Endothelial cell of umbilical vein (primary cell): Measurements from ENCODE around the gene UTS2R.

Experiments
- EZH2 ChIP-seq: IDR thresholded peaks from 2 replicates; pipeline ENCODE4 v1.6.1; 2012; ENCODE audit warnings: borderline replicate concordance, low read depth, mild to moderate bottlenecking, moderate library complexity, low read length, inconsistent platforms; ENCODE audit not compliant: severe bottlenecking
- POLR2A ChIP-seq: IDR thresholded peaks from 2 replicates; pipeline ENCODE4 v1.6.1; 2012; ENCODE audit warnings: low read depth, mild to moderate bottlenecking, control low read depth, low read length
- TF ChIP-seq, protein P1 (sequence below), 2 donors: IDR thresholded peaks; 1 replicate in 1 of 2; 2 replicates in 1 of 2; pipeline ENCODE4 v1.5.1; 2011; ENCODE audit warnings: low read length in 2 of 2, mild to moderate bottlenecking in 2 of 2, moderate library complexity in 2 of 2, control low read depth in 1 of 2, inconsistent platforms in 1 of 2, low read depth in 1 of 2; ENCODE audit not compliant: insufficient read depth in 1 of 2; ENCODE audit errors: extremely low read depth in 1 of 2

- TF ChIP-seq POLR2A (no peak), EZH2 (no peak)
- TF ChIP-seq, protein P1, sequence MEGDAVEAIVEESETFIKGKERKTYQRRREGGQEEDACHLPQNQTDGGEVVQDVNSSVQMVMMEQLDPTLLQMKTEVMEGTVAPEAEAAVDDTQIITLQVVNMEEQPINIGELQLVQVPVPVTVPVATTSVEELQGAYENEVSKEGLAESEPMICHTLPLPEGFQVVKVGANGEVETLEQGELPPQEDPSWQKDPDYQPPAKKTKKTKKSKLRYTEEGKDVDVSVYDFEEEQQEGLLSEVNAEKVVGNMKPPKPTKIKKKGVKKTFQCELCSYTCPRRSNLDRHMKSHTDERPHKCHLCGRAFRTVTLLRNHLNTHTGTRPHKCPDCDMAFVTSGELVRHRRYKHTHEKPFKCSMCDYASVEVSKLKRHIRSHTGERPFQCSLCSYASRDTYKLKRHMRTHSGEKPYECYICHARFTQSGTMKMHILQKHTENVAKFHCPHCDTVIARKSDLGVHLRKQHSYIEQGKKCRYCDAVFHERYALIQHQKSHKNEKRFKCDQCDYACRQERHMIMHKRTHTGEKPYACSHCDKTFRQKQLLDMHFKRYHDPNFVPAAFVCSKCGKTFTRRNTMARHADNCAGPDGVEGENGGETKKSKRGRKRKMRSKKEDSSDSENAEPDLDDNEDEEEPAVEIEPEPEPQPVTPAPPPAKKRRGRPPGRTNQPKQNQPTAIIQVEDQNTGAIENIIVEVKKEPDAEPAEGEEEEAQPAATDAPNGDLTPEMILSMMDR (IDR thresholded peaks at IDR 0.05; ENCODE audit: extremely low read depth in 1 of 2, insufficient read depth in 1 of 2, low read depth in 1 of 2, low read length in 2 of 2), result no peak
These were observed 46.8 kb upstream of the UTS2R start for GRCh38 chr17:82324566-82325285.
